Upper lobe of left lung (tissue), 4 donors: ENCODE measurements around the gene CYP2J2.

ENCODE experiments used
- CTCF ChIP-seq, 6 experiments: fragments of 450-650 bp in 4 of 6; fragments of 200-600 bp in 2 of 6; sonication (generic) in 2 of 6; IDR thresholded peaks; one replicate each; pipeline ENCODE4 v1.5.1; 2016 to 2019; ENCODE audit warnings: antibody characterized with exemption in 6 of 6
- EP300 ChIP-seq, 4 donors: sonication (generic); formaldehyde crosslinking; IDR thresholded peaks; one replicate each; pipeline ENCODE4 v1.5.1; 2017; ENCODE audit warnings: antibody characterized with exemption in 4 of 4, control low read depth in 2 of 4
- POLR2A ChIP-seq, 4 donors: fragments of 450-650 bp; IDR thresholded peaks; one replicate each; pipeline ENCODE4 v1.5.1; 2016 to 2017; ENCODE audit warnings: antibody characterized with exemption in 4 of 4, mild to moderate bottlenecking in 2 of 4
- POLR2AphosphoS5 ChIP-seq, 2 donors: sonication (generic); formaldehyde crosslinking; IDR thresholded peaks; one replicate each; pipeline ENCODE4 v1.5.1; 2017; ENCODE audit warnings: antibody characterized with exemption in 2 of 2

GRCh38 chr1:59917026-59917784 lies 9.4 kb downstream of the CYP2J2 start:
- TF ChIP-seq CTCF (IDR thresholded peaks at IDR 0.05) = no peak
- no peak for TF ChIP-seq POLR2A (IDR thresholded peaks at IDR 0.05)
- no peak for TF ChIP-seq EP300 (IDR thresholded peaks at IDR 0.05)
- no peak for TF ChIP-seq POLR2AphosphoS5 (IDR thresholded peaks at IDR 0.05)
